ENCODE results near the gene FAM107B. TPM values are rescaled to one million over a fixed set of nuclear protein-coding genes. Genes with fewer than 3 reads are reported as not detected.

The FAM107B gene
- total and polyA plus RNA-seq, 2 of the 13 experiments (the other 11 are each of a cell fraction or from before 2014, with no cell fraction given), result 15.7 to 24.8 TPM

- TF ChIP-seq PHB2 (IDR thresholded peaks at IDR 0.05; ENCODE audit: partially characterized antibody) (no peak), GLI4 (CRISPR knock-in tag; IDR thresholded peaks at IDR 0.05; ENCODE audit: borderline replicate concordance) (no peak), ELF4 (CRISPR knock-in tag; IDR thresholded peaks at IDR 0.05; ENCODE audit: borderline replicate concordance) (no peak), BATF2 (CRISPR knock-in tag; IDR thresholded peaks at IDR 0.05) (no peak), NR0B2 (CRISPR knock-in tag; IDR thresholded peaks at IDR 0.05) (no peak), ARID5B (CRISPR knock-in tag; IDR thresholded peaks at IDR 0.05) (peak; percentile 95), FOXC1 (CRISPR knock-in tag; IDR thresholded peaks at IDR 0.05; ENCODE audit: borderline replicate concordance) (no peak), CEBPG (CRISPR knock-in tag; IDR thresholded peaks at IDR 0.05) (peak; percentile 87), STAT6 (CRISPR knock-in tag; IDR thresholded peaks at IDR 0.05; ENCODE audit: borderline replicate concordance) (no peak), ZNF574 (CRISPR knock-in tag; IDR thresholded peaks at IDR 0.05) (peak; percentile 58; the same call in 1 of the 2 replicates), NFYB (CRISPR knock-in tag; IDR thresholded peaks at IDR 0.05) (peak; percentile 40; the same call in 1 of the 2 replicates), HMGXB3 (CRISPR knock-in tag; IDR thresholded peaks at IDR 0.05; ENCODE audit: borderline replicate concordance) (peak; percentile 76; the same call in 1 of the 2 replicates)
Measured at GRCh38 chr10:14571866-14572507, 202.7 kb downstream of the FAM107B start (continued).
